Lung (tissue), 12 donors: ENCODE measurements around the gene ASTN2. TPM values are rescaled to one million over a fixed set of nuclear protein-coding genes. Genes with fewer than 3 reads are reported as not detected.

ENCODE experiments used
- ATAC-seq: fragments of 200-7000 bp; cut with Tn5 transposase; one replicate; pipeline ENCODE4 v1.9.1; 2020; ENCODE audit warnings: moderate number of reproducible peaks; ENCODE audit not compliant: insufficient read depth, low FRiP score
- DNase-seq, 3 donors: peaks; one replicate each; pipeline ENCODE4 v3.0.0-alpha.2; 2013 to 2017
- H3K27ac ChIP-seq, 2 donors: one replicate each; pipeline ENCODE4 v1.5.1; 2013; ENCODE audit warnings: mild to moderate bottlenecking in 2 of 2, moderate library complexity in 2 of 2, control low read depth in 1 of 2, inconsistent platforms in 1 of 2, low read depth in 1 of 2, low read length in 1 of 2
- H3K27me3 ChIP-seq, 3 donors: one replicate each; pipeline ENCODE4 v1.5.1; 2013; ENCODE audit warnings: low read length in 2 of 3; ENCODE audit not compliant: control insufficient read depth in 3 of 3, insufficient read depth in 3 of 3
- H3K36me3 ChIP-seq, 4 donors: one replicate each; pipeline ENCODE4 v1.5.1; 2013; ENCODE audit warnings: low read length in 4 of 4, mild to moderate bottlenecking in 1 of 4, moderate library complexity in 1 of 4; ENCODE audit not compliant: control insufficient read depth in 4 of 4, insufficient read depth in 4 of 4
- H3K4me1 ChIP-seq, 5 donors: one replicate each; pipeline ENCODE4 v1.5.1; 2013; ENCODE audit warnings: low read length in 5 of 5, mild to moderate bottlenecking in 2 of 5, moderate library complexity in 1 of 5; ENCODE audit not compliant: control insufficient read depth in 5 of 5, insufficient read depth in 5 of 5
- H3K4me3 ChIP-seq: one replicate; pipeline ENCODE4 v1.5.1; 2013; ENCODE audit warnings: mild to moderate bottlenecking, control low read depth, moderate library complexity
- H3K9ac ChIP-seq, 2 donors: one replicate each; pipeline ENCODE4 v1.5.1; 2013; ENCODE audit warnings: low read length in 2 of 2, control low read depth in 1 of 2; ENCODE audit not compliant: insufficient read depth in 1 of 2
- H3K9me3 ChIP-seq, 4 donors: one replicate each; pipeline ENCODE4 v1.5.1; 2013; ENCODE audit warnings: low read length in 3 of 4, mild to moderate bottlenecking in 1 of 4, moderate library complexity in 1 of 4; ENCODE audit not compliant: control insufficient read depth in 4 of 4, insufficient read depth in 3 of 4
- CTCF ChIP-seq: IDR thresholded peaks from 2 replicates; pipeline ENCODE4 v1.5.1; 2012; ENCODE audit warnings: mild to moderate bottlenecking; ENCODE audit errors: control extremely low read depth, extremely low read depth
- WGBS, 2 donors: extraction: QIAGEN DNeasy Blood & Tissue Kit; methylation state at CpG; one replicate each; pipeline ENCODE4 v1.1.7; 2013; 5-methylcytosine and 5-hydroxymethylcytosine counted together
- polyA plus RNA-seq, 2 donors: library from polyadenylated mRNA; stranded (reverse); fragments of 200-250 nt; gene quantifications; one replicate each; pipeline ENCODE4 v1.2.1, GENCODE V29; 2013
- total RNA-seq, 2 donors: library from RNA; depleted of rRNA in 1 of 2; stranded (reverse); fragments of >200 nt in 1 of 2; gene quantifications; one replicate each; pipeline ENCODE4 v1.2.1, GENCODE V29; 2014 to 2021
- donor health status: control.
- donor health status: control.
- donor health status: Bipolar disorder and iron deficiency.
- donor health status: healthy.
- donor health status: DM: yes; HTN: yes; CAD: no.

Gene ASTN2
- total and polyA plus RNA-seq, 4 donors = 1.4 to 7.0 (median 3.3) TPM

GRCh38 chr9:116697887-116698286 lies 717.0 kb downstream of the ASTN2 start:
- 98 to 99% methylated on average over 16 of the region's 16 CpGs for WGBS, 2 donors
- Histone ChIP-seq H3K27ac (no peak overlapping the region), H3K27me3 (no peaks in the 10 kb centered on the region), H3K4me1 (peaks cover 0 to 24% (median 0%) of the 10 kb centered on the region in 5 donors), H3K4me3 (no peak overlapping the region), H3K9me3 (peaks cover 0 to 3% (median 0%) of the 10 kb centered on the region in 4 donors), H3K36me3 (peaks cover 20 to 28% (median 22%) of the 10 kb centered on the region in 4 donors), H3K9ac (no peak overlapping the region)
- ATAC-seq (no peak), DNase-seq (no peak)
- no peak for TF ChIP-seq CTCF

- ATAC-seq = no peak
- Histone ChIP-seq H3K9ac (no peak overlapping the region), H3K4me1 (peaks cover 0 to 24% (median 0%) of the 10 kb centered on the region in 5 donors), H3K36me3 (peaks cover 20 to 28% (median 21%) of the 10 kb centered on the region in 4 donors), H3K27me3 (no peaks in the 10 kb centered on the region), H3K27ac (no peak overlapping the region), H3K4me3 (no peak overlapping the region), H3K9me3 (peaks cover 0 to 3% (median 0%) of the 10 kb centered on the region in 4 donors)
- 92 to 94% methylated on average over 1 of the region's 1 CpG for WGBS, 2 donors
- no peak for DNase-seq
- TF ChIP-seq CTCF = no peak
Measured at GRCh38 chr9:116697362-116697761, 717.5 kb downstream of the ASTN2 start.

GRCh38 chr9:116695438-116695837 lies 719.4 kb downstream of the ASTN2 start:
- no peaks in the 10 kb centered on the region for H3K27me3 ChIP-seq
- no peak overlapping the region for H3K9ac ChIP-seq
- 45 to 46% methylated on average over 3 of the region's 3 CpGs for WGBS, 2 donors
- H3K4me3 ChIP-seq = no peak overlapping the region
- DNase-seq = no peak
- peaks cover 0 to 3% (median 0%) of the 10 kb centered on the region in 4 donors for H3K9me3 ChIP-seq
- no peak overlapping the region for H3K27ac ChIP-seq
- ATAC-seq = no peak
- peaks cover 0 to 16% (median 0%) of the 10 kb centered on the region in 5 donors for H3K4me1 ChIP-seq
- H3K36me3 ChIP-seq = peaks cover 20 to 25% (median 21%) of the 10 kb centered on the region in 4 donors
- no peak for TF ChIP-seq CTCF

GRCh38 chr9:116694785-116695291 lies 720.0 kb downstream of the ASTN2 start:
- no peak for DNase-seq
- Histone ChIP-seq H3K36me3 (peaks cover 14 to 20% (median 18%) of the 10 kb centered on the region in 4 donors), H3K9me3 (peaks cover 0 to 3% (median 0%) of the 10 kb centered on the region in 4 donors), H3K4me3 (no peak overlapping the region), H3K9ac (no peak overlapping the region), H3K27ac (no peak overlapping the region), H3K27me3 (no peaks in the 10 kb centered on the region), H3K4me1 (peaks cover 0 to 19% (median 0%) of the 10 kb centered on the region in 5 donors)
- 93 to 95% methylated on average over 4 of the region's 4 CpGs for WGBS, 2 donors
- no peak for TF ChIP-seq CTCF
- ATAC-seq = no peak
